HEK293 (cell line): ENCODE data around the gene PCDH12.

Source experiments
- BCL11B ChIP-seq: fragments of 450-650 bp; formaldehyde crosslinking; IDR thresholded peaks from 2 replicates; pipeline ENCODE4 v1.5.1; 2016; ENCODE audit warnings: low read depth, missing biosample characterization, missing genetic modification characterization
- CTCF ChIP-seq: fragments of 450-650 bp; formaldehyde crosslinking; IDR thresholded peaks from 2 replicates; pipeline ENCODE4 v1.5.1; 2016; ENCODE audit warnings: missing biosample characterization, missing genetic modification characterization
- ELK4 ChIP-seq: IDR thresholded peaks from 2 replicates; pipeline ENCODE4 v1.6.1; 2011; ENCODE audit warnings: mild to moderate bottlenecking, low read depth, low read length, borderline replicate concordance
- KLF16 ChIP-seq: fragments of 450-650 bp; formaldehyde crosslinking; IDR thresholded peaks from 2 replicates; pipeline ENCODE4 v1.5.1; 2017; ENCODE audit warnings: missing biosample characterization, missing genetic modification characterization
- PBX3 ChIP-seq: sonication (generic); formaldehyde crosslinking; IDR thresholded peaks from 2 replicates; pipeline ENCODE4 v1.8.1; 2022; ENCODE audit warnings: mild to moderate bottlenecking, moderate library complexity, missing genetic modification reagents
- YY1 ChIP-seq: fragments of 450-650 bp; formaldehyde crosslinking; IDR thresholded peaks from 2 replicates; pipeline ENCODE4 v1.5.1; 2018; ENCODE audit warnings: missing biosample characterization, missing genetic modification characterization
- ZNF26 ChIP-seq: fragments of 450-650 bp; formaldehyde crosslinking; IDR thresholded peaks from 2 replicates; pipeline ENCODE4 v1.5.1; 2016; ENCODE audit warnings: missing biosample characterization, missing genetic modification characterization
- ZNF324 ChIP-seq: fragments of 450-650 bp; formaldehyde crosslinking; IDR thresholded peaks from 2 replicates; pipeline ENCODE4 v1.5.1; 2016; ENCODE audit warnings: missing biosample characterization, missing genetic modification characterization
- ZNF423 ChIP-seq: fragments of 450-650 bp; formaldehyde crosslinking; IDR thresholded peaks from 2 replicates; pipeline ENCODE4 v1.5.1; 2016; ENCODE audit warnings: missing biosample characterization, missing genetic modification characterization
- ZNF433 ChIP-seq: fragments of 450-650 bp; formaldehyde crosslinking; IDR thresholded peaks from 2 replicates; pipeline ENCODE4 v1.5.1; 2016; ENCODE audit warnings: missing biosample characterization, missing genetic modification characterization, low read depth
- ZNF513 ChIP-seq: fragments of 450-650 bp; IDR thresholded peaks from 2 replicates; pipeline ENCODE4 v1.5.1; 2018; ENCODE audit warnings: missing biosample characterization, missing genetic modification characterization
- ZNF677 ChIP-seq: fragments of 450-650 bp; IDR thresholded peaks from 2 replicates; pipeline ENCODE4 v1.5.0; 2018; ENCODE audit warnings: missing biosample characterization, mild to moderate bottlenecking, missing genetic modification characterization, moderate library complexity
- ZNF830 ChIP-seq: fragments of 450-650 bp; IDR thresholded peaks from 2 replicates; pipeline ENCODE4 v1.5.0; 2018; ENCODE audit warnings: missing biosample characterization, missing genetic modification characterization, low read depth, mild to moderate bottlenecking, moderate library complexity

- TF ChIP-seq CTCF (tag by site-specific recombination) (no peak), KLF16 (tag by site-specific recombination) (no peak), ELK4 (no peak), ZNF677 (tag by site-specific recombination) (no peak), YY1 (tag by site-specific recombination) (no peak), ZNF324 (tag by site-specific recombination) (no peak), ZNF433 (tag by site-specific recombination) (no peak), BCL11B (tag by site-specific recombination) (no peak), PBX3 (CRISPR knock-in tag) (no peak), ZNF423 (tag by site-specific recombination) (no peak), ZNF830 (tag by site-specific recombination) (no peak), ZNF513 (tag by site-specific recombination) (no peak), ZNF26 (tag by site-specific recombination) (no peak)
Measured at GRCh38 chr5:141952020-141952419, 6.0 kb downstream of the PCDH12 start.
